NCI-H2081 treated with DMSO at 0.1 percent for 48 hours (cell line): ENCODE measurements around the gene EPN2.
"Not testable (repeated sequence)": the region's sequence is repeated elsewhere in the genome, so short reads cannot be mapped to it uniquely, and the experiment has no call there.

Experiments used
- DNase-seq: peaks from one replicate; lab custom pipeline; 2025; lab: John Stamatoyannopoulos, UW

The EPN2 gene

DNA sequence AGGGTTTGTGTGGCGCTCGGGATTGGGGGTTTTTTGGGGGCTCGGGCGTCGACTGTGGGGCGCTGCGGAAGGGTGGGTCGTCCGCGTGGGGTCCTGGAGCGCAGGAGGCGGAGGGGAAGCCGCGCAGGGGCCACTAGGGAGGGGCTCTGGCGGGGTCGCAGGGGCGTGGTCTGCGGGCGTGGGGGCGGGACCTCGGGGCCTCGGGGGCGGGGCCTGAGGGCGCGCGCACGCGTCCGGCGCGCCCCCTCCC is at the start of gene EPN2:
TSS of gene EPN2 (plus strand) at position 228 of the 250 bp plus-strand sequence. CDS start 45,754 bp downstream, outside the sequence.
- not testable (repeated sequence) for DNase-seq

DNA sequence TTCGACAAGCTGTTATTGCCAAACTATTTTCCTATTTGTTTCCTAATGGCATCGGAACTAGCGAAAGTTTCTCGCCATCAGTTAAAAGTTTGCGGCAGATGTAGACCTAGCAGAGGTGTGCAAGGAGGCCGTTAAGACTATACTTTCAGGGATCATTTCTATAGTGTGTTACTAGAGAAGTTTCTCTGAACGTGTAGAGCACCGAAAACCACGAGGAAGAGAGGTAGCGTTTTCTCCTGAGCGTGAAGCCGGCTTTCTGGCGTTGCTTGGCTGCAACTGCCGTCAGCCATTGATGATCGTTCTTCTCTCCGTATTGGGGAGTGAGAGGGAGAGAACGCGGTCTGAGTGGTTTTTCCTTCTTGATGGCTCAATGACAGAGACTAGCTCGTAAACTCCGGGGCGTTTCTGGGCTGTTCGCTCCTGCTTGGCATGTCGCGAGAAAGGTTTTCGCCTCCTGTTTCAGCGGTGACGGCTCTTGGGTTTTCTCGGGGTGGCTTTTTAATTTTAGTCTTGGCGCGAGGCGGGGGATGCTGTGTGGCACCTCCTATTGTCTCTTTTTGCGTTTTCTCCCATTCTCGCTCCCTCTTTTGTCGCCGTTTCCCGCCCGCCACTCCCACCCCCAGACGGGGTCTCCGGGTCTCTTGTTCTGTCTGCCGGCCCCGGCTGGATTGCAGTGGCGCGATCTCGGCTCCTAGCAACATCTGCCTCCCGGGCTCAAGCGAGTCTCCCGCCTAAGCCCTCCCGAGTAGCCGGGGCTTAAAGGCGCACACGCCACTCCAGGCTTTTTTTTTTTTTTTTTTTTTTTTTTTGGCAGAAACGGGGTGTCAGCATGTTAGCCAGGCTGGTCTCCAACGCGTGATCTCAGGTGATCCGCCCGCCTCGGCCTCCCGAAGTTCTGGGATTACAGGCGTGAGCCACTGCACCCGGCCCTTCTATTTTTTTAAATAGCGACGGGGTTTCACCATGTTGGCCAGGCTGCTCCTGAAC is 49.0 kb upstream of the EPN2 start:
- DNase-seq = not testable (repeated sequence)

DNA sequence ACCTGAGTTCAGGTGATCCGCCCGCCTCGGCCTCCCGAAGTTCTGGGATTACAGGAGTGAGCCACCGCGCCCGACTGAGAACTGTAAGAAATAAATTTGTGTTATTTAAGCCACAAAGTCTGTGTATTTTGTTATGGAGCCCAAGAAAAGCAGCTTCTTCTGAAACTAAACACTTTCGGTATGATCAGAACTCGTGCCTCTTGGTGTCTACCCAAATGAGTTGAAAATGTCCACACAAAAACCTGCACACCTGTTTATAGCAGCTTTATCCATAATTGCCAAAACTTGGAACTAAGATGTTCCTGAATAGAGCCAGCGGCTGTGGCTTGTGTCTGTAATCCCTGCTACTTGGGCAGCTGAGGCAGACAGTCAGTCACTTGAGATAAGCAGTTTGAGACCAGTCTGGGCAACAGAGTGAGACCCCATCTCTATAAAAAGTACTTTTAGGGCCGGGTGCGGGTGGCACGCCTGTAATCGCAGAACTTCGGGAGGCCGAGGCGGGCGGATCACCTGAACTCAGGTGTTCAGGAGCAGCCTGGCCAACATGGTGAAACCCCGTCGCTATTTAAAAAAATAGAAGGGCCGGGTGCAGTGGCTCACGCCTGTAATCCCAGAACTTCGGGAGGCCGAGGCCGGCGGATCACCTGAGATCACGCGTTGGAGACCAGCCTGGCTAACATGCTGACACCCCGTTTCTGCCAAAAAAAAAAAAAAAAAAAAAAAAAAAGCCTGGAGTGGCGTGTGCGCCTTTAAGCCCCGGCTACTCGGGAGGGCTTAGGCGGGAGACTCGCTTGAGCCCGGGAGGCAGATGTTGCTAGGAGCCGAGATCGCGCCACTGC is 48.1 kb upstream of the EPN2 start:
- not testable (repeated sequence) for DNase-seq

DNA sequence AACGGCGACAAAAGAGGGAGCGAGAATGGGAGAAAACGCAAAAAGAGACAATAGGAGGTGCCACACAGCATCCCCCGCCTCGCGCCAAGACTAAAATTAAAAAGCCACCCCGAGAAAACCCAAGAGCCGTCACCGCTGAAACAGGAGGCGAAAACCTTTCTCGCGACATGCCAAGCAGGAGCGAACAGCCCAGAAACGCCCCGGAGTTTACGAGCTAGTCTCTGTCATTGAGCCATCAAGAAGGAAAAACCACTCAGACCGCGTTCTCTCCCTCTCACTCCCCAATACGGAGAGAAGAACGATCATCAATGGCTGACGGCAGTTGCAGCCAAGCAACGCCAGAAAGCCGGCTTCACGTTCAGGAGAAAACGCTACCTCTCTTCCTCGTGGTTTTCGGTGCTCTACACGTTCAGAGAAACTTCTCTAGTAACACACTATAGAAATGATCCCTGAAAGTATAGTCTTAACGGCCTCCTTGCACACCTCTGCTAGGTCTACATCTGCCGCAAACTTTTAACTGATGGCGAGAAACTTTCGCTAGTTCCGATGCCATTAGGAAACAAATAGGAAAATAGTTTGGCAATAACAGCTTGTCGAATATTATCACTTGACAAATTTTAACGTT is 47.3 kb upstream of the EPN2 start:
- not testable (repeated sequence) for DNase-seq

DNA sequence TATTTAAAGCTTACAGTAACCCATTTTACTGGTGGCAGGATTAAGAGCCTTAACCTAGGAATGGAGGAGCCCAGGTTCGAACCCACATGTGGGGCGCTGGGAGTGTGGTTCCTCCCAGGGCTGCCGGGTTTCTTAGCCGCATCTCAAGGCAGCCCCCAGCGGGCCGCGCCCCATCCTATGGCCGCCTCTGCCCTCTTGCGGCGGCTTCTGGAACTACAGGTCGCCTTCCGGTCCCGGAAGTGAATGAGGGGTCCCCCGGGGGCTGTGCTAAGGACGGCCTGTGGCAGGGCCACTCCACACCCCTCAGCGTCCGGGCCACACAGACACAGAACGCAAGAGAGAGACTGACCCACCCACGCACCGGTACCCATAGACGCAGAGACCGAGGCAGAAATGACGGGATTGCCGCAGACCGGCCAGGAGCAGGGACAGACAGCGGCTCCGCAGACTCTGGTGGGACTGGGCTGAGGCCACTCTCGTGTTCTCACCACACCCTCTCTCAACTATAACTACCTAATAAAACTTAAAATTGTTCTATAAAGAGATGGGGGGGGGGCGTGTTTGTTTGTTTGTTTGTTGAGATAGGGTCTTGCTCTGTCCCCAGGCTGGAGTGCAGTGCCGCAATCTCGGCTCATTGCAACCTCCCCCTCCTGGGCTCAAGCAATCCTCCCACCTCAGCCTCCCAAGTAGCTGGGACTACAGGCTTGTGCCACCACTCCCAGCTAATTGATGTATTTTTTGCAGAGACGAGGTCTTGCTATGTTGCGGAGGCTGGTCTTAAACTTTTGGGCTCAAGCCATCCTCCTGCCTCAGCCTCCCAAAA is 40.6 kb upstream of the EPN2 start:
- not testable (repeated sequence) for DNase-seq

DNA sequence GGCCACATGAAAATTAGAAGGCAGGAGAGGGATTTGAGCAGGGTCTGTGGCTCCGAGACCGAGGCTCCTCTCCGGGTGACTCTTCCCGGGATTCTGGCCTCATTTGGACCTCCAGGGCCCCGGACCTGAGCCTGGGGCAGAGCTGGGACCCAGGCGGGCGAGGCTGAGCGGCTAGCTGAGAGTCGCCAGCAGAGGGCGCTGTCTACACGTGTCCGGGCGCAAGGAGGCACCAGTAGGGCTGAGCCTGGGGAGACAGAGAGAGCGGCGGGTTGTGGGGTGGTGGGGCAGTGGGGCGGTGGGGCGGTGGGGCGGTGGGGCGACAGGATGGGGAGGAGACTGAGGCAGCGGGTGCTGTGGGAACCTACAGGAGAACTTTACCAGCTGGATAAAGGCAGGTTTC is 34.7 kb upstream of the EPN2 start:
- not testable (repeated sequence) for DNase-seq

DNA sequence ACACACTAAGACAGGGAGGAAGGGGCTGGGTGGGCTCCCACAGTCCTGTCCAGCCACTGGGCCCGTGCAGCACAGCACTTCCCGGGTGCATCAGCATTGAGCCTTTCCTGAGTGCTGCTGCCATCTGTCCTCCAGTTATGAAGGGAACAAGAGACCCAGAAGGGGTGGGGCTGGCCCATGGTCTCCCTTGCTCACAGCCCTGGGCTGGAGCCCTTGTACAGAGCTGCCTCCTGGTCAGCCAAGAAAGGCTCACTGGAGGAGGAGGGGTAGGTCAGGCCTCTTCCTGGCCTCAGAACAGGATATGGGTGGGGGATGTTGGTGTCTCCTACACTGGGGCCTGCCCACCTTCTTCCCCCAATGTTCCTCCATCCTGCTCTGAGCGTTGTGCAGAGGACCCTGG is 33.7 kb upstream of the EPN2 start:
- not testable (repeated sequence) for DNase-seq

DNA sequence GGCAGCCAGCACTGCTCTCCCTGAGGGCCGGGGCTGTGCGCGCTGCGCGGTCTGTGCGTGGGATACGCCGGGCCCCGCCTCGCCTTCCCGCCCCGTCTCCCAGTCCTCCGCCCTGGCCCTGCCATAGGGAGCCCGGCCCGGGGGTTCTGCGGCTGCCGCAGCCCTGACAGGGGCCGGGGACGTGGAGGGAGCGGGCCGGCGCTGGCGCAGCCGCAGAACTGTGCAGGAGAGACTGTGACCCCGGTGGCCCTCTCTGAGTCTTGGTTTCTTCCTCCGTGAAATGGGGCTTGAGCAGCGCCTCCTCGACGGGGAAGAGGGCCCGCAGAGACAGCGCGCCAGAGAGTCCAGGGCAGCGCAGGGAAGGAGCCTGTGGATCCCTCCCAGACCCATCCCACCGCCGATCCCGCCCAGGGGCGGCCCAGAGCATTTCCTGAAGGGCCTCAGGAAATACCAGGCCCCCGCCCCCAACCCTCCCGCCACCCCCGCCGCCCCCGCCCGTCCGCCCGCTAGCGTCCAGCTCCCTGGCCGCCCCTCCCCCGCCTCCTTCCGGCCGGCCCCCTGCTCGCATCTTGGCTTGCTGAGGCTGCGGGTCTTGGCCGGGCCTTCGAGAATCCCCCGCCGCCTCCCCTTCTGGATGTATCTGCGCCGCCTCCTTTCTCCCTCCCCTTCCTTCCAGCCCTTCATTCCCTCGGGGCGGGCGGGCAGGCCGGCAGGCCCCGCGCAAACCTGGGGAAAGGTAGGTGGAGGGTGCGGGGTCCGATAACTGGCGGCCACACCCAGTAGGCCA is 21.9 kb upstream of the EPN2 start:
- not testable (repeated sequence) for DNase-seq

DNA sequence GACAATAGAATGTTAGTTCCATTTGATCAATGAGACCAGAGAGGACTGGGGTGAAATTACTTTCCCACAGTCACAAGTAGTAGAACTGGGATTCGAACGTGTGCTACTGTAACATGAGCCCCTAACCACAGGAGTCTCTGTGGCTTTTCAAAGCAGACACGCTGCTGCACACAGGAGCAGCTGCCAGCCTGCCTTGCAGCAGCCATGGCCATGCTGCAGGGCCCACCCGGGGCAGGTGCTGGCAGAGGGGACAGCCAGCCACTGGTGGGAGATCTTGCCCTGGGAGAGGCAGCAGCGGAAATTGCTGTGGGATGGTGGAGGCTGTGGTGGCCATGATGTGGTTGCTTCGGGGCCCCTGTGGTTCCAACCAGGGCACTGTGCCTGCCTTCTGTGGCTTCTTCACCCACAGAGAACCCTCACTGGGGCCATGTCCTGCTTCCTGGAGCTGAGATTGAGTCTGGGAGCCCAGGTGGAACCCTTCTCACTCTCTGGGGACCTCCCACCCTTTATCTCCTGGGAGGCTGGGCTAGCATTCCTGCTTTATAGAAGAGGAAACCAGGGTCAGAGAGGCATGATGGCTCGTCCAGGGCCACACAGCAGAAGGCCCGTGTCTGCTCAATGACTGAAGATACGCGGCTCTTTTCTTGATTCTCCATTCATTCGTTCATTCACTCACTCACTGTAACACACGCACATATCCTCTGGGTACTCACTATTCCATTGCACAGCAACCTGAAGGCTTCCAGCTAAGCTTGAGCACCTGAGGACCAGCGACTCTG is 20.8 kb upstream of the EPN2 start:
- not testable (repeated sequence) for DNase-seq

DNA sequence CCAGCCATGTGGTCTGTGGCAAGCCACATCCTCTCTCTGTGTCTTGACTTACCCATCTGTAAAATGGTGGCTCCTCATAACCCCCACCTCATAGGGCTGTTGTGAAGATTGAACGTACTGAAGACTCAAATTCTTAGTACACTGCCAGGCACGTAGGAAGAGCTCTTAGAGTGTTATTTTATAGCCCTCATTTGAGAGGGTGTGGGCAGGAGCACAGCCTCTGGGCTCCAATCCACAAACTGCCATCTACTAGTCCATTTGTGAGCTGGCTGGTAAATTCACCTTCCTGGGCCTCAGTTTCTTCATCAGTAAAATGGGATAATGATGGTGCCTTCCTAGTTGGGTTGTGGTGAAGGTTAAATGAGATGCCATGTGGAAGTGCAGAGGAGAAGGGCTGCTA is 18.3 kb upstream of the EPN2 start:
- DNase-seq = not testable (repeated sequence)

DNA sequence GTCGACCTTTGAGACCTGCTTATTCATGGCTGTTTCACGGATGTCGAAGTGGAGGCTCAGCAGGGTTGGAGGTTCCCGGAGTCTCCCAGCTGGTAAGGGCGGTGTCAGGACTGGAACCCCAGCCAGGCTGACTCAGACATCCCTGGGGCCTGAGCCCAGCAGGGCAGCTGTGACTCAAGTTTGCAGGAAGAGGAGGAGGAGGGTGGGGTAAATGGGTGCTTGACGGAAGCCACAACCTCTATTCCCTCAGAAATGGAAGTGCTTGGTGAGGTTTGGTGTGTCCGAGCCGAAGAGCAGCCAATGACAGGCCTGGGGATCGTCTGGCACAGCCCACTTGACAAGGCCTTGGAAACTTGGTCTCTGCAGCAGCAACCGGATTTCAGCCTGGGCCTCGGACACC is 17.8 kb upstream of the EPN2 start:
- DNase-seq = not testable (repeated sequence)

DNA sequence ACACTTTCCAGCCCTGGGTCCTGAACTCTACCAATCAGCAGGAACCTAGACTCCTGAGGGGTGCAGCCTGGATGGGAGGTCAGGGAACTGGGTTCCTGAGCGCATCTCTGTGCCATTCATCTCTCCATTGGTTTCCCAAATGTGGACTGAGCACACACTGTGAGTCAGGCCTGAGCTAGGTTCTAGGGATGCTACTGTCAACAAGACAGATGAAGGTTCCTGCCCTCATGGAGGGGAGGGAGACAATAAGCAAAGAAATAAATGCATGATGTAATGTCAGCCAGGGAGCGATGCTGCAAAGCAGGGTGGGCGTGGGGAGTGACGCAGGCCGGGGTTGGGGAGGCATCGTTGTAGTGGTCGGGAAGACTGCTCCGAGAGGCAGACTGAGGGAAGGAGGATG is 17.0 kb upstream of the EPN2 start:
- DNase-seq = not testable (repeated sequence)

DNA sequence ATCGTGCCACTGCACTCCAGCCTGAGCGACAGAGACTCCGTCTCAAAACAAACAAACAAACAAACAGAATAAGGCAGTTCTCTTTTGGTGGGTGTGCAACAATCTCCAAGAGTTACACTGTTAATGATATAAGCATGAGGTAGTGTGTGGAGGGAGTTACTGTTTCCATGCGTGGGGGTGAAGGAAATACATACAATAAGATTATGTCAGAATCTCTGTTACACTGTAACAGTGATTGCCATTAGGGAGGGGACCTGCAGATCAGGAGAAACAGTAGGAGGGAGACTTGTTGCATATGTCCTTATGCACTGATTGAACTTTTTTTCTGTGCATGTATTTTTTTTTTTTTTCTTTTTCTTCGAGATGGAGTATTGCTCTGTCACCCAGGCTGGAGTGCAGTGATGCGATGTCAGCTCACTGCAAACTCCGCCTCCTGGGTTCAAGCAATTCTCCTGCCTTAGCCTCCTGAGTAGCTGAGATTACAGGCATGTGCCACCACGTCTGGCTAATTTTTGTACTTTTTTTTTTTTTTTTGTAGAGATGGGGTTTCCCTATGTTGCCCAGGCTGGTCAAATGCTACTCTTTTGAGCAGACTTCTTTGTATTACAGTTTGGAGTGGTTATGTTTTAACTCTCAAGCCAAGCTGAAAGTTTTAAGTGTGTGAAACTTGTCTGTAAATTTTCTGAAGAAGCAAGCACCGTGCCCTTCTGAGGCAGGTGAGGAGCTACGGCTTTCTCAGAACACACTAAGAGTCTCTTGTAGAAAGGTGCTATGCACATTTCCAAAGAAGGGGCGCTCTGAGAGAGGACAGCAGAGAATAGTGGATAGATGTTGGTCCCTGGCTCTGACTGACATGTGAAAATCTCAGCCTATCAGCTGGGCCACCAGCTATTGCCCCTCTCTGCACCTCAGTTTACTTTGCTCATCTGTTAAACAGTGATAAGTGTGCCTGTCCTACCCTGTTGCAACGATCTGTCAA is 10.3 kb upstream of the EPN2 start:
- not testable (repeated sequence) for DNase-seq

DNA sequence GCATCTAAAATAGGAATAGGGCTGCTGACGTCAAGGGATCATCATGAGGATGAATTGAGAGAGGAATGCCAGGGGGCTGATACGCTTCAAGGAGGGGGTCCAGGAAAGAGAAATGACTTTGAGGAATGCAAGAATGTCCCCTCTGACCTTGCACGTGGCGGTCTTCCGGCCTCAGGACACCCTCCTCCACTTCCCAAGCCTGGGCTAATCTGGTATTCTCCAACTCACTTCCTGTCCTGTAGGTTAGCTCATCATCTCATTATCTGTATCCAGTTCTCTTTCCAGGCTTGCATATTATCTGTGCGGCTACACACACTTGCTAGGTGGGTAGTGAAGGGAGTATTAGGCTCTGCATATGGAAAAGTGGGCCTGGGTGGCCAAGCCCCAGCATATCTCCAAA is 2.5 kb upstream of the EPN2 start:
- not testable (repeated sequence) for DNase-seq

DNA sequence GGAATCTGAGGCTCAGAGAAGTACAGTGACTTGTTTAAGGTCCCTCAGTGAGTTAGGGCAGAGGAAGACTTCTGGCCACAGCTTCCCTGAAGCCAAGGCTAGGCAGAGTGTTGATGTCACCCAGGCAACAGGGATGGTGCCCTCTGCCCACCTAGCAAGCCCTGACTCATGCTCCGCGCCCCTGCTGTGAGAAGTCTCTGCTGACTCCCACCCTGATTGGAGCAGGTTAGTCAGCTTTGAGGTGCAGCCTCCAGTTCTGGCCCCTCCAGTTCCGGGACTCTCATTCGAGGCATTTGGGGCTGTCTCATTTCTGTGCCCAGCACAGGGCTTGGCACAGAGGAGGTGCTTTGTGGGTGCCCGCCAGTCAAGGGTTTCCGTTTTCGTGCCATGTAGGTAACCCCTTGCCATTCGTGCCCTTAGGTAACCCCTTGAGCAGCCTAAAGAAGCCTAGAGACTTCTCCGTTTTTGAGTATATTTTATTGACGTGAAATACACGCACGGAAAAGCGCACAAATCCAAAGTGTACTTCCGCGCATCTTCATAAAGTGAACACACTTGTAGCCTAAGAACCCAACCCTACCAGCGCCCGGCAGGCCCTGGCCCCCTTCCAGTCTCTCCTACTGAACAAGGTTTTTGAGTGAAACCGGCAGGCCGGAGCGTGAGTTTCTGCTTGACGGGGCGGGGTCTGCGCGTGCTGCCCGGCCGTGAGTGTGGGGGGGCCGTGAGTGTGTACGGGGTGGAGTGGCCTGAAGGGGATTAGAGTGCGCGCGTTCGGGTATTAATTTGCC is 621 bp upstream of the EPN2 start:
- not testable (repeated sequence) for DNase-seq

DNA sequence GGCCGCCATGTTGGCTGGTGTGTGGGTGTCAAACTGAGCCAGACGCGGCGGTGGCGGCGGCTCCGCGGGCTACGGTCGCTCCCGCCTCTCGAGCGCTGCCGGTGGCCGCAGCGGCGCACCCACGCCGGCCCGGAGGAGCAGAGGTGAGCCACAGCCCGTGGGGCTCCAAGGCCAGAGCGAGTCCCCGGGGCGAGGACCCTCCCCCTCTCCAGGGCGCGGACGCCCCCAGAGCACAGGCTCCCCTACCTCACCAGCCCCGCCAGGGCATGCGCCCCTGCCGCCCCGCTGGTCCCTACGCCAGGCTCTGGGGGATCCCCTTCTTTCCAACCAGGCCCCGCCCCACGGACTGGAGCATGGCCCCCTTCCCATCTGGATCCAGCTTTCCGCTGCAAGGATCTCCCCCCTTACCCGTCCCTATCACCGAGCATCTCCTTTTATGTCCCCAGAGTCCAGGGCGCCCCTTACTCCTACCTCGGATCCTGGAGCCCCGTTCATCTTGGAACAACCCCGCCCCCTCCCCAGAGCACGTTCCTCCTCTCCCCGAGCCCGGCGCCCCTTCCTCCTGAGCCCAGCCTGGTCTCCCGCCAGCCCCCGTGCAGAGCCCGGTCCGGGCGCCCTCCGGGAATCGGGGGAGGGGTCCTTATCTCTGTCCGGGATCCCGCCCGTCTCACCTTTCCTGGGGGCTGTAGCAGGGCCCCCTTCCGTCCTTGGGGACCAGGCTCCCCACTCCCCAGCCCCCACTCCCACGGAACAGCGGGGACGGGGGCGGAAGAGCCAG is 412 bp downstream of the EPN2 start:
- no peak for DNase-seq

DNA sequence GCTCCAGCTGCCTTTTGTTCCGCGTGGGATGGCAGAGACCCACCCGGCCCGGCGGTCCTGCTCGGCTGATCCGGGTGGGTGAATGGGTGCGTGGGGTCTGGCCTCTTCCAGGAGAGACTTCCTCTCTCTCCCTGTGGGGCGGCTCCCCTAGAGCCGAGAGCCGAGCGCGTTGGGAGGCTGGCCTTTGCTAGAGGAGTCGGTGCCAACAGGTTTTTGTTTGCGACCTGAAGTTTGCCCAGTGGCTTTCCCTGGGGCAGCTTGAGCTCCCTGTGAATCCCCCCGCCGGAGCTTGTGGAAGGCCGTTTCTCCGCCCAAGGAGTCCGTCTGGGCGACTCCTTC is 970 bp downstream of the EPN2 start:
- DNase-seq = no peak
